SH-SY5Y (cell line): ENCODE measurements around the gene HYCC1.

ENCODE experiments used
- GATA2 ChIP-seq: IDR thresholded peaks from 2 replicates; pipeline ENCODE4 v1.6.1; 2011; ENCODE audit warnings: mild to moderate bottlenecking, low read depth, low read length
- GATA3 ChIP-seq: IDR thresholded peaks from 2 replicates; pipeline ENCODE4 v1.6.1; 2011; ENCODE audit warnings: low read depth, mild to moderate bottlenecking, low read length, moderate library complexity

GRCh38 chr7:23044581-23044980 lies 30.7 kb upstream of the HYCC1 start:
- TF ChIP-seq GATA2 (no peak), GATA3 (no peak)
